DMS153 treated with DMSO at 0.1 percent for 48 hours (cell line): ENCODE measurements around the gene FAM168A.
"Not testable (repeated sequence)": the region's sequence is repeated elsewhere in the genome, so short reads cannot be mapped to it uniquely, and the experiment has no call there.

Source experiments
- DNase-seq: peaks from one replicate; lab custom pipeline; 2025; ENCODE audit not compliant: unreplicated experiment; lab: John Stamatoyannopoulos, UW

Gene FAM168A

DNA sequence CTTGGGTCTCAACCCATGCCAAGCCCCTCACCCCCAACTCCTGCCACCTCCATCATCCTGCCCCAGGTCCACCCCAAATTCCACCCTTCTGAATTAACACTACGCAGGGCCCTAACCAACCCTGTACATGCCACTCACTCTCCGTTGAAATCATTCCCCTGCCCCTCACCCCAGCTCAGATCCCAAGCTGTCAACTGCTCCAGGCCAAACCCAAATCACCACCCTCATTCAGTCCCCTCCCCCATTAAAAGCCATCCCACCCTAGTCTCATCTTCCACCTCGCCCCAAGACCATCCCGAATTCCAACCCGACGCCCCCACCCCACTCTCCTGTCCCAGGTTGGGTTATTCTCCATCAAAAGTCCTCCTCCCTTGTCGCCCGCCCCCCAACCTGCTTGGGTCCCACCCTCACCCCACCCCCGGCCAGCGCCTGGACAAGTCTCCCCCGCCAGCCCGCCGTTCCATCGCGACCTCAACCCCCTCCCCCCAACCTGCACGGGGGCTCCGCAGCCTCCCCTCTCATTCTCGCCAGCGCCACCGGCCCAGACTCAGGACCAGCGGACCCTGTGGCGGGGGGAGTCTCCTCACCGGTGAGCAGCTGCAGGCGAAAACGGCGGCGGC, 466 bp downstream of the FAM168A start:
- no peak for DNase-seq

- DNase-seq, result no peak
These were observed 1.4 kb downstream of the FAM168A start for GRCh38 chr11:73596547-73596946.

- DNase-seq, result no peak
These were observed 5.3 kb downstream of the FAM168A start for GRCh38 chr11:73592640-73593039.

- no peak for DNase-seq
These were observed 6.2 kb downstream of the FAM168A start for GRCh38 chr11:73591743-73592142.

DNA sequence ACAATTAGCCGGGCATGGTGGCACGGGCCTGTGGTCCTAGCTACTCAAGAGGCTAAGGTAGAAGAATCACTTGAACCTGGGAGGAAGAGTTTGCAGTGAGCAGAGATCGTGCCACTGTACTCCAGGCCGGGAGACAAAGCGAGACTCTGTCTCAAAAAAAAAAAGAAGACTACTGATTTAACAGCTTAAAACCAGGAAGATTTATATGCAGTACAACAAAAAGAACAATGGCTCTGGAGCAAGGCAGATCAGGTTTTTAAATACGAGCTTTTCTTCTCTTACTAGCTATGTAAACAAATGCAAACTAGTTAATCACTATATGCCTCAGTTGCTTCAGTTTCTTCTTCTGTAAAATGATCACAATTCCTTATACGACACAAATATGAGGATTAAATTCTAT, 6.9 kb downstream of the FAM168A start:
- no peak for DNase-seq

GRCh38 chr11:73586791-73587190, 11.1 kb downstream of the FAM168A start:
- no peak for DNase-seq

GRCh38 chr11:73585834-73586575, 11.9 kb downstream of the FAM168A start:
- no peak for DNase-seq

DNA sequence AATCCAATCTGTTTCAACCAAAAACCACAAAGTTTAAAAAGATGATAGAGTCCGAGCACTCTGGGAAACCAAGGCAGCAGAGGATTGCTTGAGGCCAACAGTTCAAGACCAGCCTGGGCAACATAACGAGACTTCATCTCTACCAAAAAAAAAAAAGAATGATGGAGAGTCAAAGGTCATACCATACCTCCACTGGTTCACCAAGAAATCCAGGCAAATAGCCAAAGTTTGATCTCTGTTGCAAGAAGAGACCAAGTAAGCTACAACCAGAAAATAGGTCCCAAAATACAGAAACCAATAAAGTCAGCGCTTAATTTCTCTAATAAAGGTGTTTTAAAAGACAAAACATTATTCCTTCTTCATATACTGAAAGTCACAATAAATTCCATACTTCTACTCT, 13.1 kb downstream of the FAM168A start:
- no peak for DNase-seq

DNA sequence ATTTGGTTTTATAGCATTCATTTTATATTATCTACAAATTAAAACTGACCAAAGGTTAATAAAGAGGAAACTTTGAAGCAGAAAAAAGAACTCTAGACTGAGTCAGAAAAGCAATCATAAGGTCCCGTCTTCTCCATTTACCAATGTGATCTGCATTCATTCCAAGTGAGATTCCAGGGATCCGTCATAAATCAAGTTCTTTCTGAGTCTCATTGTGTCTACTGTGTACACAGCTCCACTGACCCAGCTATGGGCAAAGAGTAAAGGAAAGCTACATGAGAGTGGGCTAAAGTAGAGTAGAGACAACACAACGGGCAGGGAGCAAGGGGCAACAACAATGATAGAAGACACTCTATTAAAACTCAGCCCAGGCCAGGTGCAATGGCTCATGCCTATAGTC, 15.3 kb downstream of the FAM168A start:
- no peak for DNase-seq

DNA sequence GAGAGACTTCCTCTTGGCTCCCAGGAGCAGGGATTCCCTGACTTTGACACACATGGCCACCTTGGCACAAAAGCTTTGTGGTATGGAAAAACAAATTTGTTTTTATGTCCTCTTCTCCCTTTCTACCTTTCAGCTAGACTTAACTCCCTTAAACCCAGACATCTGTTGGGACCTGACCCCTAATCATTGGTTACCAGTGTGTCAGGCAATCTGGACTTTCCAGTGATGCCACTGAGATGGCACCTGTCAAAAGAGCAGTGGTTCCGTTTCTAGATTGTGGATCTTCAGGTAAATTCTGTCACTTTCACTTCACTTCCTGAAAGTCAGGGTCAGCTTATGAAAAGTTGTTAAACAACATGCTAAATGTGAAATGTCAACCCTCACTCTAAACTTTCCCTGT, 17.2 kb downstream of the FAM168A start:
- not testable (repeated sequence) for DNase-seq

DNA sequence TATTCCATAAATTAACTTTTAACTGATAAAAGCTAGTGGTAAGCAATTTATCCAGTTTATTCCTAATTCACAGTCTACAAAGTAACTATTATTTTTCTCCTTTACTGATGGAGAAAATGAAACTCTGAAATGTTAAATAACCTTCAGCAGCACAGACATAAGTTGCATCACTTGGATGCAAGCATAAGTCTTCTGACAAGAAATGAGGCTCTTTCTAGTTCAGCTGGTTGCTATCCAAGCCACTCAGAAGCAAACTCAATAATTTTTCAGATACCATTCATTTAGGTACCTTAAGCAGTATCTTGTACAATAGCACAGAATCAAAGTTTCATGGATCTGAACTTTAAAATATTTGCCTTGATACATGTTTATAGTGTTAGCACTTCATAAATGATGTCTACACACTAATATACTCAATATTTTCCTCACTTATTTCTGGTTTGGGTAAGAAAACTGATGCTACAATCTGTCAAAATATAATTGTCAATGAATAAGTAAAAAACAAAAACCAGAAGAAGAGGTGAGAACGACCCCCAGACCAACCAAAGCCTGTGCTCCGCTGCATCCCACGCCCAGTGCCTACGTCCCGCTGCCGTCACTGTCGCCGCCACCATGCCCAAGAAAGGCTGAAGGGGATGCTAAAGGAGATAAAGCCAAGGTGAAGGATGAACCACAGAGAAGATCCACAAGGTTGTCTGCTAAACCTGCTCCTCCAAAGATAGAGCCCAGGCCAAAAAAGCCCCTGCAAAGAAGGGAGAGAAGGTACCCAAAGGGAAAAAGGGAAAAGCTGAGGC, 18.1 kb downstream of the FAM168A start:
- DNase-seq, result no peak

GRCh38 chr11:73578592-73579185, 19.2 kb downstream of the FAM168A start:
- no peak for DNase-seq

DNA sequence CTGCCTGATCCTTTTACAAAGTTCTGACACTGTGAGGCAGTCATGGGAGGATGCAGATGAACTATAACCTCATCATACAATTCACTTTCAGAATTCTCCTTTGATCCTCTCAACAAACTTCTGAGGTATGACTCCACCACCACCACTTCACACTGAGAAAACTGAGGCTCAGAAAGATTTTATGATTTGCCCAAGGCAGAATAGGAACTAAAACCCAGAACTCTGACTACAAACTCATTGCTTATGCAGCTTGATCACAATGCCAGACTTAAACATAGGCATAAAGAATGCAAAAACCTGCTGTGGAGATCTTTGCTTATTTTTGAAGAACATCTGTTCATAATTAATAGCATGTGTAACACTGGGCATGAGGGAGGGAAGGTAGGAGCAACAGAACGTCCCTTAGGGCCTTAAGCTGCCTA, 20.4 kb downstream of the FAM168A start:
- no peak for DNase-seq

DNA sequence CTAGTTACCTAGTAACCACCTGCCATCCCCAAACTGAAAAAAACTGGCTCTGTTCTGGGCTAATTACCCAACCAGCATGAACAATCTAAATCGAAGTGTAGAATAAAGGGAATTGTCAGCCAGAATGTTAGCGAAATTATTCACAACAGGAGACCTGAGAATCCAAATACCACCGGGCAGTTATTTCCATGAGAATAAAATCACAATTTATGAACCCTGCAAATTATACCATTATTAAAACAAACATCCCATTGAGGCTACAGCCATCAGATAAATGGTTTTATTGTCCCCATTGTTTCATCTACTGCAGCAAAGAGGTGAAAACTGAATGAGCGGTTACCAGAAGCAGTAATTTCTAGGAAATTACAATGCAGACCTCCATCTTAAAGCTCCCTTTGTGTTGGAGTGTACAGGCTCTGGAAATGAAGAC, 21.7 kb downstream of the FAM168A start:
- no peak for DNase-seq

GRCh38 chr11:73571982-73572381, 25.9 kb downstream of the FAM168A start:
- DNase-seq, result not testable (repeated sequence)

GRCh38 chr11:73570415-73571114, 27.3 kb downstream of the FAM168A start:
- no peak for DNase-seq

- DNase-seq, result no peak
These were observed 30.7 kb downstream of the FAM168A start for GRCh38 chr11:73566977-73567755.

GRCh38 chr11:73566422-73566821, 31.5 kb downstream of the FAM168A start:
- no peak for DNase-seq

DNA sequence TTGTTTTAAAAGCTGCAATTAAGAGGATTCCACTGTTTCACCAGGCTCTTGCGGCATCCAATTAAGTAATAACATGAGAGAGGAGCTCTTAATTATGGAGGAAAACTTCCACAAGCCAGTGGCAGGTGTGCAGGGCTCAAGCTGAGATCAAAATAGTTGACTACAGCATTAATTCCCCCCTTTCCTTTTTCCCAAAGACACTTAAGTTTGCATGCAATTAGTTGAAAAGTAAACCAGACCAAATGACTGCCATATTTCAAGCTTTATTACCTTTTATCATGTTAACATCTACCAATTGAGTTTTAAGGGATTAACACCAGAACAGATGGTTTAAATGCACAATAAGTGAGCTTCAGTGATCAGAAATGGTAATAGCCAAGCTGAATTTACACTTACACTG, 32.1 kb downstream of the FAM168A start:
- no peak for DNase-seq

DNA sequence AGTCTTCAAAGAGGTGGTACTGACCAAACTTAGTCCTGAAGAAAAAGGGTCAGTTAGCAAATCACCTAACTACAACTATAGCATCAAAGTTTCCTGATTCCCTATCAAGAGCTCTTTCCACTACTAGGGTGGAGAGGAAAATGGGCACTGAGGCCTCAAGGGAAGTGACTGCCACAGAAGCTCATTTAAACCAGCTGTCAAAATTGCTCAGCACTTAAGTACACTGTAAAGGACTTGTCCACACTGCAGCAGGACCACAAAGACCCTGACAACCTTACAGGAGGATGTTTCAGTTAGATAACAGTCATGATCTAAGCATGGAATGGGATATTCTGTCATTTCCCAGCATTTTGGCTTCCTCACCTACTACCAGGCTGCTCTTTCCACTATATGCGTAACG, 33.0 kb downstream of the FAM168A start:
- no peak for DNase-seq
